HG03045 (cell line): ENCODE results near the gene TMEM259.
A peak's percentile ranks its signal among the peaks of the same experiment; 100 is the strongest.

Source experiments
- ATAC-seq: cut with Tn5 transposase; IDR thresholded peaks from one replicate; pipeline ENCODE4 v1.9.1; 2021; ENCODE audit warnings: mild to moderate bottlenecking, moderate library complexity; ENCODE audit not compliant: unreplicated experiment

TMEM259 gene

GRCh38 chr19:990746-991145 is 30.2 kb downstream of the TMEM259 start:
- ATAC-seq: no peak

GRCh38 chr19:990119-990571 is 30.8 kb downstream of the TMEM259 start:
- ATAC-seq: no peak

- ATAC-seq: no peak
Measured at GRCh38 chr19:989381-990081, 31.4 kb downstream of the TMEM259 start.

GRCh38 chr19:988510-988909 is 32.4 kb downstream of the TMEM259 start:
- ATAC-seq: no peak

- no peak for ATAC-seq
Measured at GRCh38 chr19:988081-988480, 32.8 kb downstream of the TMEM259 start.

GRCh38 chr19:986083-986482 is 34.8 kb downstream of the TMEM259 start:
- no peak for ATAC-seq

GRCh38 chr19:984165-984967 is 36.6 kb downstream of the TMEM259 start, which contains the start of gene WDR18:
Gene WDR18 (plus strand): TSS chr19:984345. CDS start chr19:984354, 9 bp downstream.
- peak; percentile 78 for ATAC-seq

- no peak for ATAC-seq
Measured at GRCh38 chr19:982567-983170, 38.3 kb downstream of the TMEM259 start.

GRCh38 chr19:980133-980998 is 40.6 kb downstream of the TMEM259 start:
- ATAC-seq: no peak

GRCh38 chr19:979318-979741 is 41.6 kb downstream of the TMEM259 start:
- ATAC-seq: no peak

GRCh38 chr19:977058-977464 is 43.9 kb downstream of the TMEM259 start:
- ATAC-seq: no peak

- ATAC-seq: no peak
Measured at GRCh38 chr19:976476-976875, 44.4 kb downstream of the TMEM259 start.

- no peak for ATAC-seq
Measured at GRCh38 chr19:974564-975257, 46.2 kb downstream of the TMEM259 start.

- no peak for ATAC-seq
Measured at GRCh38 chr19:973726-974563, 47.0 kb downstream of the TMEM259 start.

GRCh38 chr19:972281-972680 is 48.6 kb downstream of the TMEM259 start:
- no peak for ATAC-seq

- ATAC-seq: no peak
Measured at GRCh38 chr19:971795-972194, 49.1 kb downstream of the TMEM259 start.

GRCh38 chr19:970695-971094 is 50.2 kb downstream of the TMEM259 start:
- ATAC-seq: no peak

GRCh38 chr19:966485-967088 is 54.3 kb downstream of the TMEM259 start:
- ATAC-seq: no peak
